H1 (cell line): Measurements from ENCODE around the gene NSF. TPM values are rescaled to one million over a fixed set of nuclear protein-coding genes. Genes with fewer than 3 reads are reported as not detected.

ENCODE experiments used
- CTCF ChIA-PET: fragments of 300-600 bp; sonication (Branson Sonifier 250); formaldehyde crosslinking; loops from one replicate; lab custom pipeline; 2021; ENCODE audit not compliant: partially characterized antibody; lab: Charles Lee
- POLR2A ChIA-PET: fragments of 300-600 bp; sonication (Branson Sonifier 250); formaldehyde crosslinking; loops from one replicate; lab custom pipeline; 2021; ENCODE audit warnings: inconsistent platforms; ENCODE audit not compliant: partially characterized antibody; lab: Charles Lee
- DNase-seq, 2 experiments: peaks; one replicate each; pipeline versions ENCODE4 v3.0.0 to v3.0.0-alpha.2; 2010 to 2022; ENCODE audit warnings: low spot score in 2 of 2, low read depth in 1 of 2, mixed read lengths in 1 of 2
- FAIRE-seq: peaks from 2 replicates; lab custom pipeline; 2011; peaks lifted over from hg19 to GRCh38; lab: Jason Lieb, UNC
- H2AFZ ChIP-seq: 2 replicates; pipeline ENCODE4 v1.8.1; 2012; ENCODE audit warnings: low read length, inconsistent platforms
- H2AK5ac ChIP-seq: 2 replicates; pipeline ENCODE4 v1.6.1; 2013; ENCODE audit warnings: low read depth, low read length
- H2BK120ac ChIP-seq: replicated peaks from 2 replicates; pipeline ENCODE3; 2013; ENCODE audit warnings: low read depth, low read length, inconsistent platforms
- H2BK12ac ChIP-seq: 2 replicates; pipeline ENCODE4 v1.6.1; 2013; ENCODE audit warnings: low read depth, low read length
- H2BK15ac ChIP-seq: 2 replicates; pipeline ENCODE4 v1.6.1; 2013; ENCODE audit warnings: low read length
- H2BK20ac ChIP-seq: 2 replicates; pipeline ENCODE4 v1.6.1; 2013; ENCODE audit warnings: low read length
- H2BK5ac ChIP-seq: 2 replicates; pipeline ENCODE4 v1.6.1; 2013; ENCODE audit warnings: low read depth, low read length
- H3K14ac ChIP-seq: 2 replicates; pipeline ENCODE4 v1.6.1; 2013; ENCODE audit warnings: inconsistent platforms; ENCODE audit not compliant: insufficient read length
- H3K18ac ChIP-seq: 2 replicates; pipeline ENCODE4 v1.6.1; 2013; ENCODE audit warnings: low read length; ENCODE audit errors: extremely low read depth
- H3K23ac ChIP-seq: 2 replicates; pipeline ENCODE4 v1.6.1; 2013; ENCODE audit warnings: inconsistent platforms; ENCODE audit not compliant: insufficient read length
- H3K23me2 ChIP-seq: 2 replicates; pipeline ENCODE4 v1.6.1; 2013; ENCODE audit warnings: low read depth, low read length
- H3K27ac ChIP-seq: 2 replicates; pipeline ENCODE4 v1.6.1; 2011; ENCODE audit warnings: low read depth, low read length, inconsistent platforms
- H3K27me3 ChIP-seq, 4 experiments: replicated peaks in 1 of 4; 1 replicate in 1 of 4; 2 replicates in 3 of 4; pipeline versions ENCODE4 v1.6.1 to v1.8.1; 2011 to 2013; ENCODE audit warnings: low read length in 3 of 4, mild to moderate bottlenecking in 3 of 4, inconsistent platforms in 2 of 4, mixed read lengths in 2 of 4, moderate library complexity in 1 of 4; ENCODE audit not compliant: control insufficient read depth in 3 of 4, insufficient read depth in 3 of 4; ENCODE audit errors: extremely low read depth in 1 of 4
- H3K36me3 ChIP-seq, 4 experiments: 2 replicates each; pipeline versions ENCODE4 v1.6.1 to v1.8.1; 2011 to 2013; ENCODE audit warnings: mild to moderate bottlenecking in 4 of 4, low read length in 3 of 4, moderate library complexity in 2 of 4, control low read depth in 1 of 4, inconsistent platforms in 1 of 4; ENCODE audit not compliant: insufficient read depth in 4 of 4, control insufficient read depth in 2 of 4
- H3K4ac ChIP-seq: replicated peaks from 2 replicates; pipeline ENCODE3; 2013; ENCODE audit warnings: low read length, low read depth, mixed read lengths, inconsistent platforms; ENCODE audit not compliant: insufficient read length
- H3K4me1 ChIP-seq, 4 experiments: replicated peaks in 1 of 4; 1 replicate in 1 of 4; 2 replicates in 3 of 4; pipeline versions ENCODE4 v1.6.1 to v1.8.1; 2011 to 2013; ENCODE audit warnings: low read length in 3 of 4, inconsistent platforms in 2 of 4, mixed read lengths in 1 of 4; ENCODE audit not compliant: insufficient read depth in 4 of 4, control insufficient read depth in 3 of 4
- H3K4me2 ChIP-seq, 2 experiments: 2 replicates each; pipeline versions ENCODE4 v1.6.1 to v1.8.1; 2011 to 2013; ENCODE audit warnings: low read depth in 2 of 2, low read length in 2 of 2, control low read depth in 1 of 2, inconsistent platforms in 1 of 2, mild to moderate bottlenecking in 1 of 2; ENCODE audit not compliant: insufficient read depth in 1 of 2
- H3K4me3 ChIP-seq, 4 experiments: fragments of 200-600, 300-600 bp in 1 of 4; sonication (generic), shearing (Covaris generic), sonication (Bioruptor Twin) in 1 of 4; 2 replicates each; pipeline versions ENCODE4 v1.5.1 to v1.8.1; 2011 to 2016; ENCODE audit warnings: low read length in 4 of 4, low read depth in 3 of 4, control low read depth in 2 of 4, inconsistent platforms in 2 of 4, mild to moderate bottlenecking in 2 of 4, mixed read lengths in 1 of 4, moderate library complexity in 1 of 4; ENCODE audit not compliant: insufficient read depth in 2 of 4; ENCODE audit errors: extremely low read depth in 1 of 4
- H3K56ac ChIP-seq: replicated peaks from 2 replicates; pipeline ENCODE3; 2013; ENCODE audit warnings: low read depth, mild to moderate bottlenecking, mixed read lengths, low read length, inconsistent platforms; ENCODE audit not compliant: insufficient read length
- H3K79me1 ChIP-seq: 2 replicates; pipeline ENCODE4 v1.6.1; 2013; ENCODE audit warnings: low read depth, low read length, control low read depth
- H3K79me2 ChIP-seq, 2 experiments: 2 replicates each; pipeline versions ENCODE4 v1.6.1 to v1.8.1; 2012 to 2013; ENCODE audit warnings: low read length in 2 of 2, mild to moderate bottlenecking in 2 of 2, inconsistent platforms in 1 of 2; ENCODE audit not compliant: insufficient read depth in 2 of 2, control insufficient read depth in 1 of 2
- H3K9ac ChIP-seq, 4 experiments: replicated peaks in 1 of 4; 1 replicate in 1 of 4; 2 replicates in 3 of 4; pipeline versions ENCODE4 v1.6.1 to v1.8.1; 2011 to 2013; ENCODE audit warnings: low read depth in 3 of 4, low read length in 3 of 4, control low read depth in 2 of 4, mild to moderate bottlenecking in 2 of 4, moderate library complexity in 2 of 4, inconsistent platforms in 1 of 4; ENCODE audit errors: extremely low read depth in 1 of 4
- H3K9me3 ChIP-seq, 2 experiments: 2 replicates each; pipeline versions ENCODE4 v1.6.1 to v1.8.1; 2012 to 2013; ENCODE audit warnings: mild to moderate bottlenecking in 2 of 2, moderate library complexity in 2 of 2, control low read depth in 1 of 2, inconsistent platforms in 1 of 2, low read depth in 1 of 2, low read length in 1 of 2, mixed read lengths in 1 of 2; ENCODE audit not compliant: insufficient read depth in 2 of 2
- H4K20me1 ChIP-seq, 2 experiments: replicated peaks in 1 of 2; 2 replicates each; pipeline versions ENCODE3 to v1.8.1; 2011 to 2013; ENCODE audit warnings: inconsistent platforms in 2 of 2, low read length in 2 of 2, mild to moderate bottlenecking in 1 of 2; ENCODE audit not compliant: insufficient read depth in 2 of 2, control insufficient read depth in 1 of 2
- H4K5ac ChIP-seq: 2 replicates; pipeline ENCODE4 v1.6.1; 2013; ENCODE audit warnings: low read length, low read depth, mixed read lengths, inconsistent platforms; ENCODE audit not compliant: insufficient read length
- H4K8ac ChIP-seq: 2 replicates; pipeline ENCODE4 v1.8.0; 2013; ENCODE audit warnings: mild to moderate bottlenecking, moderate library complexity, low read length, inconsistent platforms; ENCODE audit not compliant: insufficient read depth; ENCODE audit errors: extremely low read depth
- H4K91ac ChIP-seq: replicated peaks from 2 replicates; pipeline ENCODE3; 2013; ENCODE audit warnings: low read length, mixed read lengths, inconsistent platforms; ENCODE audit not compliant: insufficient read length
- CEBPB ChIP-seq: IDR thresholded peaks from 2 replicates; pipeline ENCODE4 v1.6.1; 2012; ENCODE audit warnings: low read depth, low read length
- HDAC2 ChIP-seq, 2 experiments: fragments of 300-600 bp in 1 of 2; sonication (generic) in 1 of 2; IDR thresholded peaks; 2 replicates each; pipeline ENCODE4 v1.6.1; 2011 to 2012; ENCODE audit warnings: low read depth in 2 of 2, low read length in 2 of 2, mild to moderate bottlenecking in 2 of 2, moderate library complexity in 2 of 2, borderline replicate concordance in 1 of 2, inconsistent platforms in 1 of 2
- POLR2A ChIP-seq, 2 experiments: IDR thresholded peaks; 1 replicate in 1 of 2; 2 replicates in 1 of 2; pipeline ENCODE4 v1.6.1; 2011; ENCODE audit warnings: low read depth in 2 of 2, low read length in 2 of 2, mild to moderate bottlenecking in 2 of 2; ENCODE audit errors: control extremely low read depth in 1 of 2
- RFX5 ChIP-seq: IDR thresholded peaks from 2 replicates; pipeline ENCODE4 v1.6.1; 2011; ENCODE audit warnings: low read depth, low read length, improper control_type of control experiment, borderline replicate concordance
- WGBS, 2 experiments: shearing (Covaris generic) in 1 of 2; methylation state at CpG; one replicate each; pipeline versions ENCODE4 v1.1.6 to v1.1.7; 2013 to 2015; ENCODE audit warnings: low lambda C conversion rate in 2 of 2, mixed read lengths in 2 of 2, inconsistent platforms in 1 of 2, low coverage in 1 of 2, missing lambda C conversion rate in 1 of 2; ENCODE audit not compliant: insufficient replicate concordance in 2 of 2, insufficient coverage in 1 of 2, insufficient read length in 1 of 2; ENCODE audit errors: extremely low coverage in 1 of 2, missing lambda C conversion rate in 1 of 2; 5-methylcytosine and 5-hydroxymethylcytosine counted together
- polyA plus RNA-seq, 7 experiments: library from polyadenylated mRNA; depleted of rRNA in 3 of 7; stranded (reverse) in 5 of 7; unstranded in 2 of 7; fragments of >200 nt in 5 of 7; fragments of 200-250 nt in 2 of 7; gene quantifications; 1 replicate in 5 of 7; 2 replicates in 1 of 7; 4 replicates in 1 of 7; pipeline versions ENCODE4 v1.2.1 to v1.2.3, GENCODE V29; 2011 to 2013; ENCODE audit warnings: missing spikeins in 2 of 7, mixed read lengths in 2 of 7
- total RNA-seq: library from RNA; stranded (reverse); fragmentation: NEBNext Ultra II Directional; extraction: Animal tissue kit (Norgen Biotek cat#: 25700); gene quantifications from 2 replicates; pipeline ENCODE4 v1.2.1, GENCODE V29; 2021
- TF ChIP-seq, protein P1 (sequence below): IDR thresholded peaks from 2 replicates; pipeline ENCODE4 v1.6.1; 2011; ENCODE audit warnings: low read length, improper control_type of control experiment

Gene NSF
- total and polyA plus RNA-seq, 2 of the 8 experiments (the other 6 are each of a cell fraction or from before 2014, with no cell fraction given) = 13.0 to 27.7 TPM

GRCh38 chr17:46800573-46800972 lies 210.1 kb downstream of the NSF start:
- H3K79me2 ChIP-seq = no peaks in the 10 kb centered on the region
- TF ChIP-seq POLR2A (IDR thresholded peaks at IDR 0.05; ENCODE audit: control extremely low read depth in 1 of 2, low read depth in 2 of 2, low read length in 2 of 2) = no peak
- no peak for TF ChIP-seq HDAC2 (IDR thresholded peaks at IDR 0.05; ENCODE audit: borderline replicate concordance in 1 of 2, low read depth in 2 of 2, low read length in 2 of 2)
- TF ChIP-seq, protein P1, sequence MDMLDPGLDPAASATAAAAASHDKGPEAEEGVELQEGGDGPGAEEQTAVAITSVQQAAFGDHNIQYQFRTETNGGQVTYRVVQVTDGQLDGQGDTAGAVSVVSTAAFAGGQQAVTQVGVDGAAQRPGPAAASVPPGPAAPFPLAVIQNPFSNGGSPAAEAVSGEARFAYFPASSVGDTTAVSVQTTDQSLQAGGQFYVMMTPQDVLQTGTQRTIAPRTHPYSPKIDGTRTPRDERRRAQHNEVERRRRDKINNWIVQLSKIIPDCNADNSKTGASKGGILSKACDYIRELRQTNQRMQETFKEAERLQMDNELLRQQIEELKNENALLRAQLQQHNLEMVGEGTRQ = no peak
- TF ChIP-seq CEBPB = no peak
- TF ChIP-seq RFX5 = no peak
- H2BK20ac ChIP-seq = no peak overlapping the region
- no peak overlapping the region for H3K23ac ChIP-seq
- FAIRE-seq = no peak
- H3K9ac ChIP-seq = no peak overlapping the region
- no peaks in the 10 kb centered on the region for H3K36me3 ChIP-seq
- 0 out of 2 replicates have a peak, but pooled peaks cover 1% of the 10 kb centered on the region for H3K23me2 ChIP-seq
- H2AFZ ChIP-seq = no peak overlapping the region
- ChIA-PET CTCF (interaction anchor here (0.5 kb wide), 1 partner anchor 43 kb away, joined by 3 read pairs; no protein-coding TSS in a partner anchor), POLR2A (no interaction called here)
- no peak overlapping the region for H3K56ac ChIP-seq
- no peak overlapping the region for H2BK12ac ChIP-seq
- no peak overlapping the region for H4K8ac ChIP-seq
- no peaks in the 10 kb centered on the region for H3K4me1 ChIP-seq
- H2BK5ac ChIP-seq = no peak overlapping the region
- H4K5ac ChIP-seq = no peak overlapping the region
- H3K18ac ChIP-seq = no peak overlapping the region
- no peak overlapping the region for H3K4me3 ChIP-seq
- H3K4ac ChIP-seq = no peak overlapping the region
- no peak overlapping the region for H2BK120ac ChIP-seq
- WGBS, 2 experiments = 96% methylated on average over 4 of the region's 4 CpGs; no CpG with 5 or more reads in 1 of the 2 experiments
- no peaks in the 10 kb centered on the region for H3K27me3 ChIP-seq
- no peak for DNase-seq
- no peak overlapping the region for H3K14ac ChIP-seq
- no peak overlapping the region for H4K91ac ChIP-seq
- no peak overlapping the region for H2BK15ac ChIP-seq
- no peaks in the 10 kb centered on the region for H3K79me1 ChIP-seq
- H3K4me2 ChIP-seq = no peak overlapping the region
- H3K27ac ChIP-seq = no peak overlapping the region
- no peak overlapping the region for H2AK5ac ChIP-seq
- no peaks in the 10 kb centered on the region for H3K9me3 ChIP-seq
- peaks cover 0 to 3% of the 10 kb centered on the region in 2 experiments for H4K20me1 ChIP-seq
